Kidney (tissue), 14 donors: Measurements from ENCODE around the gene WDR48. TPM values are rescaled to one million over a fixed set of nuclear protein-coding genes. Genes with fewer than 3 reads are reported as not detected.

Source experiments
- DNase-seq, 5 donors: peaks; one replicate each; pipeline ENCODE4 v3.0.0-alpha.2; 2013 to 2020
- FAIRE-seq: peaks from 2 replicates; lab custom pipeline; 2012; peaks lifted over from hg19 to GRCh38; lab: Jason Lieb, UNC
- H3K27ac ChIP-seq, 2 donors: one replicate each; pipeline ENCODE4 v1.7.0; 2013; ENCODE audit warnings: low read depth in 2 of 2, low read length in 2 of 2, inconsistent platforms in 1 of 2
- H3K27me3 ChIP-seq: one replicate; pipeline ENCODE4 v1.7.1; 2013; ENCODE audit warnings: low read length, inconsistent platforms; ENCODE audit not compliant: control insufficient read depth, insufficient read depth
- H3K36me3 ChIP-seq, 3 donors: one replicate each; pipeline versions ENCODE4 v1.7.0 to v1.7.1; 2013; ENCODE audit warnings: low read length in 3 of 3, control low read depth in 1 of 3, inconsistent platforms in 1 of 3; ENCODE audit not compliant: insufficient read depth in 3 of 3, control insufficient read depth in 2 of 3
- H3K4me1 ChIP-seq, 3 donors: one replicate each; pipeline versions ENCODE4 v1.7.0 to v1.7.1; 2013; ENCODE audit warnings: low read length in 3 of 3, inconsistent platforms in 1 of 3, low read depth in 1 of 3; ENCODE audit not compliant: control insufficient read depth in 2 of 3, insufficient read depth in 2 of 3
- H3K4me3 ChIP-seq, 3 donors: one replicate each; pipeline versions ENCODE4 v1.7.0 to v1.8.1; 2013; ENCODE audit warnings: low read length in 3 of 3, control low read depth in 1 of 3, inconsistent platforms in 1 of 3
- H3K9ac ChIP-seq, 3 donors: one replicate each; pipeline versions ENCODE4 v1.7.0 to v1.7.1; 2013; ENCODE audit warnings: low read length in 3 of 3, control low read depth in 1 of 3, inconsistent platforms in 1 of 3
- H3K9me3 ChIP-seq, 3 donors: one replicate each; pipeline versions ENCODE4 v1.7.0 to v1.7.1; 2013; ENCODE audit warnings: low read length in 3 of 3, control low read depth in 1 of 3, inconsistent platforms in 1 of 3; ENCODE audit not compliant: control insufficient read depth in 2 of 3, insufficient read depth in 1 of 3
- intact Hi-C: fragments of 100-400 bp; cut with DNase I; formaldehyde crosslinking; loops from one replicate; pipeline ENCODE4 v1.11.1; 2022
- polyA plus RNA-seq: library from polyadenylated mRNA; stranded (reverse); fragments of 350-450 nt; fragmentation: Illumina TruSeq; extraction: RNeasy Lipid Tissue Mini Kit (QIAGEN cat#74804); gene quantifications from one replicate; pipeline ENCODE4 v1.2.3, GENCODE V29; 2014; ENCODE audit warnings: low read depth, low replicate concordance; ENCODE audit not compliant: insufficient read depth
- total RNA-seq: library from RNA; stranded (reverse); fragmentation: NEBNext Ultra II Directional; extraction: Animal tissue kit (Norgen Biotek cat#: 25700); gene quantifications from one replicate; pipeline ENCODE4 v1.2.1, GENCODE V29; 2021
- TF ChIP-seq, protein P1 (sequence below): IDR thresholded peaks from 3 replicates; pipeline ENCODE4 v1.5.1; 2012; ENCODE audit warnings: mild to moderate bottlenecking, moderate library complexity, borderline replicate concordance; ENCODE audit not compliant: insufficient read depth; ENCODE audit errors: extremely low read depth
- donor health status: control.
- donor health status: control.
- donor health status: control.
- donor health status: control.
- donor health status: control.
- donor health status: DM: yes; HTN: yes; CAD: no.
- donor health status: Normal renal cell carcinoma (clear cell type).

Gene WDR48
- total and polyA plus RNA-seq, 2 donors from 2014 or later, result 21.0 to 48.3 TPM

GRCh38 chr3:39021029-39021428 lies 30.8 kb upstream of the WDR48 start:
- H3K4me1 ChIP-seq, result no peaks in the 10 kb centered on the region

GRCh38 chr3:39021465-39022285 lies 30.1 kb upstream of the WDR48 start:
- no peak overlapping the region for H3K9ac ChIP-seq
- DNase-seq (no peak), FAIRE-seq (no peak)
- H3K27ac ChIP-seq, result no peak overlapping the region
- no peaks in the 10 kb centered on the region for H3K9me3 ChIP-seq
- H3K4me3 ChIP-seq, result no peak overlapping the region
- H3K27me3 ChIP-seq, result no peaks in the 10 kb centered on the region
- TF ChIP-seq, protein P1, sequence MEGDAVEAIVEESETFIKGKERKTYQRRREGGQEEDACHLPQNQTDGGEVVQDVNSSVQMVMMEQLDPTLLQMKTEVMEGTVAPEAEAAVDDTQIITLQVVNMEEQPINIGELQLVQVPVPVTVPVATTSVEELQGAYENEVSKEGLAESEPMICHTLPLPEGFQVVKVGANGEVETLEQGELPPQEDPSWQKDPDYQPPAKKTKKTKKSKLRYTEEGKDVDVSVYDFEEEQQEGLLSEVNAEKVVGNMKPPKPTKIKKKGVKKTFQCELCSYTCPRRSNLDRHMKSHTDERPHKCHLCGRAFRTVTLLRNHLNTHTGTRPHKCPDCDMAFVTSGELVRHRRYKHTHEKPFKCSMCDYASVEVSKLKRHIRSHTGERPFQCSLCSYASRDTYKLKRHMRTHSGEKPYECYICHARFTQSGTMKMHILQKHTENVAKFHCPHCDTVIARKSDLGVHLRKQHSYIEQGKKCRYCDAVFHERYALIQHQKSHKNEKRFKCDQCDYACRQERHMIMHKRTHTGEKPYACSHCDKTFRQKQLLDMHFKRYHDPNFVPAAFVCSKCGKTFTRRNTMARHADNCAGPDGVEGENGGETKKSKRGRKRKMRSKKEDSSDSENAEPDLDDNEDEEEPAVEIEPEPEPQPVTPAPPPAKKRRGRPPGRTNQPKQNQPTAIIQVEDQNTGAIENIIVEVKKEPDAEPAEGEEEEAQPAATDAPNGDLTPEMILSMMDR, result no peak
- H3K4me1 ChIP-seq, result no peaks in the 10 kb centered on the region
- intact Hi-C loops, result no loop called here
- no peaks in the 10 kb centered on the region for H3K36me3 ChIP-seq

More at GRCh38 chr3:39021029-39021428, 30.8 kb upstream of the WDR48 start:
- Histone ChIP-seq H3K9ac (no peak overlapping the region), H3K27ac (no peak overlapping the region), H3K36me3 (no peaks in the 10 kb centered on the region), H3K4me3 (no peak overlapping the region), H3K27me3 (no peaks in the 10 kb centered on the region), H3K9me3 (no peaks in the 10 kb centered on the region)
- intact Hi-C loops, result no loop called here
- TF ChIP-seq, protein P1, result no peak
- no peak for DNase-seq
- FAIRE-seq, result no peak

GRCh38 chr3:39022286-39022630 lies 29.6 kb upstream of the WDR48 start:
- no peak for FAIRE-seq
- Histone ChIP-seq H3K27me3 (no peaks in the 10 kb centered on the region), H3K9ac (no peak overlapping the region), H3K4me3 (no peak overlapping the region), H3K4me1 (no peaks in the 10 kb centered on the region), H3K9me3 (no peaks in the 10 kb centered on the region), H3K27ac (no peak overlapping the region), H3K36me3 (no peaks in the 10 kb centered on the region)
- TF ChIP-seq, protein P1, result no peak
- intact Hi-C loops, result no loop called here
- DNase-seq, result no peak

DNA sequence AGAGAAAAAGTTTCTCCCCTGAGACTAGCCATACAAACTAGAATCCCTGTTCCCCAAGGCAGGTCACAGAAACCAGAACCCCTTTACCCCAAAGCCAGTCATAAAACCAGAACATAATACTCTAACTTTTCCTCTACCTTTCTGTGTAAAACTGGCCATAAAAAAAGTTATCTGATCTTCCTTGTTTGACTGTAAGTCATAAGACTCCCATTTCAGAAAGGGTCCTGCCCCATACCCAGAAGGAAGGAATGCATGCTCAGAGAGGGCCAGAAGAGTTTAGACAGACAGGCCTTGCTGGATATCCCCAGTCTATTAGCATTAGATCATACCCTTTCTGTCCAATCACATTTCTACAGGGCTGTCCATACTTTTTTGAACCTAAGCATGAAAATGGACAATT lies 27.3 kb upstream of the WDR48 start:
- no peak for DNase-seq
- intact Hi-C loops, result no loop called here
- TF ChIP-seq, protein P1, result no peak
- Histone ChIP-seq H3K9me3 (no peaks in the 10 kb centered on the region), H3K4me3 (no peak overlapping the region), H3K4me1 (no peaks in the 10 kb centered on the region), H3K9ac (no peak overlapping the region), H3K36me3 (no peaks in the 10 kb centered on the region), H3K27me3 (no peaks in the 10 kb centered on the region), H3K27ac (no peak overlapping the region)
- no peak for FAIRE-seq
